ENCODE data around the gene DPF3.

The DPF3 gene

GRCh38 chr14:72738161-72738611 lies 155.7 kb downstream of the DPF3 start:
- TF ChIP-seq RAD21 (IDR thresholded peaks at IDR 0.05; ENCODE audit: low read depth) (no peak), CEBPB (IDR thresholded peaks at IDR 0.05) (no peak), CREB1 (IDR thresholded peaks at IDR 0.05; ENCODE audit: low read depth) (no peak), YY1 (IDR thresholded peaks at IDR 0.05; ENCODE audit: low read depth) (no peak), EGR1 (IDR thresholded peaks at IDR 0.05) (no peak), FOXM1 (IDR thresholded peaks at IDR 0.05; ENCODE audit: borderline replicate concordance, low read depth) (no peak), ZBTB7A (IDR thresholded peaks at IDR 0.05; ENCODE audit: low read depth) (no peak), EP300 (IDR thresholded peaks at IDR 0.05; ENCODE audit: borderline replicate concordance) (no peak), TCF12 (IDR thresholded peaks at IDR 0.05; ENCODE audit: low read depth) (no peak), REST (IDR thresholded peaks at IDR 0.05; ENCODE audit: low read depth) (no peak), TEAD4 (IDR thresholded peaks at IDR 0.05) (no peak), NFIC (IDR thresholded peaks at IDR 0.05) (no peak), TAF1 (IDR thresholded peaks at IDR 0.05; ENCODE audit: low read depth) (no peak), USF1 (IDR thresholded peaks at IDR 0.05) (no peak)
- TF ChIP-seq, protein P1, sequence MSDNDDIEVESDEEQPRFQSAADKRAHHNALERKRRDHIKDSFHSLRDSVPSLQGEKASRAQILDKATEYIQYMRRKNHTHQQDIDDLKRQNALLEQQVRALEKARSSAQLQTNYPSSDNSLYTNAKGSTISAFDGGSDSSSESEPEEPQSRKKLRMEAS (IDR thresholded peaks at IDR 0.05): no peak

GRCh38 chr14:72737560-72737943 lies 156.3 kb downstream of the DPF3 start:
- TF ChIP-seq RAD21 (IDR thresholded peaks at IDR 0.05; ENCODE audit: low read depth) (no peak), REST (IDR thresholded peaks at IDR 0.05; ENCODE audit: low read depth) (no peak), EGR1 (IDR thresholded peaks at IDR 0.05) (no peak), ZBTB7A (IDR thresholded peaks at IDR 0.05; ENCODE audit: low read depth) (no peak), FOXM1 (IDR thresholded peaks at IDR 0.05; ENCODE audit: borderline replicate concordance, low read depth) (no peak), CREB1 (IDR thresholded peaks at IDR 0.05; ENCODE audit: low read depth) (no peak), NFIC (IDR thresholded peaks at IDR 0.05) (no peak), YY1 (IDR thresholded peaks at IDR 0.05; ENCODE audit: low read depth) (no peak), USF1 (IDR thresholded peaks at IDR 0.05) (no peak), EP300 (IDR thresholded peaks at IDR 0.05; ENCODE audit: borderline replicate concordance) (no peak)
- TF ChIP-seq, protein P1 (IDR thresholded peaks at IDR 0.05): no peak

GRCh38 chr14:72736786-72737559 lies 156.9 kb downstream of the DPF3 start:
- no peak for TF ChIP-seq TAF1 (IDR thresholded peaks at IDR 0.05; ENCODE audit: low read depth)
- TF ChIP-seq TCF12 (IDR thresholded peaks at IDR 0.05; ENCODE audit: low read depth): no peak
- TF ChIP-seq REST (IDR thresholded peaks at IDR 0.05; ENCODE audit: low read depth): no peak

DNA sequence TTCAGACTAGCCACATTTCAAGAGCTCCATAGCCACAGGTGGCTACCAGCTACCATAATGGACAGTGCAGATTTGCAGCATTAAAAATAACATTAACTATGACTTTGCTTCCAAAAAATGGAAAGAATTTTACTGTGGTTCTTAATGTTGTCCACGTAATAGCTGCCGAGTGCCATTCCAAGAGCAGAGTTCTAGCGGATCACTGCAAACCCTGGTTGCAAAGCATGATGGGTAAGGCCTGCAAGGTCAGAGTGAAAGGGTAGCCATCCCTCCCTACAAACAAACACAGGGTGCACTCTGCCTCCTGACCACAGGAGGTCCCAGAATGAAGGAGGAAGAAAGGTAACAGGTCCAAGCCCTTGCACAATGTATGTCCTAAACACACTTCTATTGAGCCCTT lies 157.6 kb downstream of the DPF3 start:
- TF ChIP-seq EGR1 (IDR thresholded peaks at IDR 0.05) (no peak), CREB1 (IDR thresholded peaks at IDR 0.05; ENCODE audit: low read depth) (no peak), NFIC (IDR thresholded peaks at IDR 0.05) (no peak), CEBPB (IDR thresholded peaks at IDR 0.05) (no peak), RAD21 (IDR thresholded peaks at IDR 0.05; ENCODE audit: low read depth) (no peak), EP300 (IDR thresholded peaks at IDR 0.05; ENCODE audit: borderline replicate concordance) (no peak), ZBTB7A (IDR thresholded peaks at IDR 0.05; ENCODE audit: low read depth) (no peak), USF1 (IDR thresholded peaks at IDR 0.05) (no peak), FOXM1 (IDR thresholded peaks at IDR 0.05; ENCODE audit: borderline replicate concordance, low read depth) (no peak), TAF1 (IDR thresholded peaks at IDR 0.05; ENCODE audit: low read depth) (no peak), REST (IDR thresholded peaks at IDR 0.05; ENCODE audit: low read depth) (no peak), TCF12 (IDR thresholded peaks at IDR 0.05; ENCODE audit: low read depth) (no peak), YY1 (IDR thresholded peaks at IDR 0.05; ENCODE audit: low read depth) (no peak), TEAD4 (IDR thresholded peaks at IDR 0.05) (no peak)
- TF ChIP-seq, protein P1 (IDR thresholded peaks at IDR 0.05): no peak
